GM12878 (cell line): ENCODE data around the gene RHOB. TPM values are rescaled to one million over a fixed set of nuclear protein-coding genes. Genes with fewer than 3 reads are reported as not detected.

ENCODE experiments used
- ATAC-seq: fragments of 200-7000 bp; cut with Tn5 transposase; 3 replicates; pipeline ENCODE4 v1.9.1; 2020; ENCODE audit warnings: mild to moderate bottlenecking, moderate library complexity
- BruUV-seq: library from RNA; stranded (reverse); fragments of 400-500 nt; replicated peaks from 2 replicates; lab custom pipeline; 2021; lab: Mats Ljungman, UMichigan
- CTCF ChIA-PET: fragments of 300-600 bp; sonication (Branson Sonifier 250); formaldehyde crosslinking; extraction: SDS; loops from one replicate; lab custom pipeline; 2021; ENCODE audit warnings: inconsistent platforms; lab: Yijun Ruan, JAX
- POLR2A ChIA-PET: fragments of 350-600 bp; formaldehyde crosslinking; extraction: SDS; loops from one replicate; lab custom pipeline; 2021; ENCODE audit warnings: inconsistent platforms; lab: Charles Lee
- RAD21 ChIA-PET: fragments of 300-600 bp; sonication (Branson Sonifier 250); formaldehyde crosslinking; loops from one replicate; lab custom pipeline; 2023; ENCODE audit warnings: antibody characterized with exemption; ENCODE audit not compliant: unreplicated experiment; lab: Charles Lee
- SMC1A ChIA-PET: fragments of 300-600 bp; sonication (Branson Sonifier 250); formaldehyde crosslinking; loops from one replicate; lab custom pipeline; 2023; ENCODE audit not compliant: unreplicated experiment, uncharacterized antibody; lab: Charles Lee
- DNase-seq: peaks from one replicate; pipeline ENCODE4 v3.0.0-alpha.2; 2011; ENCODE audit warnings: low read depth, low spot score
- FAIRE-seq: peaks from 3 replicates; lab custom pipeline; 2011; peaks lifted over from hg19 to GRCh38; lab: Jason Lieb, UNC
- H2AFZ ChIP-seq: 2 replicates; pipeline ENCODE4 v1.6.0; 2011; ENCODE audit warnings: low read depth, low read length, control low read depth; ENCODE audit not compliant: control insufficient read depth
- H3K27ac ChIP-seq: 2 replicates; pipeline ENCODE4 v1.5.1; 2011; ENCODE audit warnings: control low read depth; ENCODE audit not compliant: control insufficient read depth, insufficient read depth
- H3K27me3 ChIP-seq, 2 experiments: replicated peaks in 1 of 2; 2 replicates each; pipeline versions ENCODE4 v1.6.0 to v1.6.1; 2011; ENCODE audit warnings: low read length in 1 of 2; ENCODE audit not compliant: control insufficient read depth in 2 of 2, insufficient read depth in 2 of 2
- H3K36me3 ChIP-seq, 2 experiments: 2 replicates each; pipeline ENCODE4 v1.5.1; 2011; ENCODE audit warnings: low read length in 1 of 2; ENCODE audit not compliant: control insufficient read depth in 2 of 2, insufficient read depth in 2 of 2
- H3K4me1 ChIP-seq: 2 replicates; pipeline ENCODE4 v1.6.1; 2011; ENCODE audit warnings: mild to moderate bottlenecking, low read length, moderate library complexity, mixed read lengths; ENCODE audit not compliant: control insufficient read depth, insufficient read depth
- H3K4me2 ChIP-seq: 2 replicates; pipeline ENCODE4 v1.6.0; 2011; ENCODE audit warnings: control low read depth; ENCODE audit not compliant: control insufficient read depth, insufficient read depth
- H3K4me3 ChIP-seq: fragments of 200-600 bp; sonication (generic); 2 replicates; pipeline ENCODE4 v1.5.1; 2016
- H3K79me2 ChIP-seq: 2 replicates; pipeline ENCODE4 v1.6.0; 2011; ENCODE audit warnings: low read length; ENCODE audit not compliant: control insufficient read depth, insufficient read depth
- H3K9ac ChIP-seq: 2 replicates; pipeline ENCODE4 v1.8.0; 2011; ENCODE audit warnings: low read length, control low read depth, mixed read lengths; ENCODE audit not compliant: control insufficient read depth, insufficient read depth
- H3K9me3 ChIP-seq: replicated peaks from 3 replicates; pipeline ENCODE4 v1.5.1; 2011; ENCODE audit warnings: mild to moderate bottlenecking, low read length; ENCODE audit not compliant: control insufficient read depth, insufficient read depth
- H4K20me1 ChIP-seq: 2 replicates; pipeline ENCODE4 v1.6.0; 2011; ENCODE audit not compliant: control insufficient read depth, insufficient read depth
- CBX3 ChIP-seq: fragments of 200-600 bp; sonication (generic); IDR thresholded peaks from 2 replicates; pipeline ENCODE4 v1.6.1; 2016; ENCODE audit warnings: low read depth, borderline replicate concordance
- E2F4 ChIP-seq: IDR thresholded peaks from 2 replicates; pipeline ENCODE4 v1.6.1; 2012; ENCODE audit warnings: low read depth, low read length, improper control_type of control experiment
- EGR1 ChIP-seq, 2 experiments: IDR thresholded peaks; 1 replicate in 1 of 2; 2 replicates in 1 of 2; pipeline ENCODE4 v1.6.1; 2011 to 2012; ENCODE audit warnings: low read depth in 2 of 2, low read length in 2 of 2, borderline replicate concordance in 1 of 2, mild to moderate bottlenecking in 1 of 2, moderate library complexity in 1 of 2
- FOXK2 ChIP-seq: fragments of 450-650 bp; IDR thresholded peaks from 2 replicates; pipeline ENCODE4 v1.6.1; 2017; ENCODE audit warnings: mild to moderate bottlenecking, moderate library complexity
- FOXM1 ChIP-seq: IDR thresholded peaks from 2 replicates; pipeline ENCODE4 v1.6.1; 2012; ENCODE audit warnings: low read depth, mild to moderate bottlenecking, inconsistent platforms, low read length, moderate library complexity
- IRF4 ChIP-seq: IDR thresholded peaks from 2 replicates; pipeline ENCODE4 v1.6.1; 2011; ENCODE audit warnings: low read depth, low read length
- MTA3 ChIP-seq: IDR thresholded peaks from 2 replicates; pipeline ENCODE4 v1.6.1; 2012; ENCODE audit warnings: low read length, inconsistent platforms, borderline replicate concordance
- RAD21 ChIP-seq: IDR thresholded peaks from 2 replicates; pipeline ENCODE4 v1.6.1; 2011; ENCODE audit warnings: mild to moderate bottlenecking, low read depth, low read length, moderate library complexity; ENCODE audit not compliant: insufficient read depth
- RB1 ChIP-seq: fragments of 450-650 bp; formaldehyde crosslinking; IDR thresholded peaks from 2 replicates; pipeline ENCODE4 v1.6.1; 2017; ENCODE audit warnings: mild to moderate bottlenecking, borderline replicate concordance
- SIN3A ChIP-seq: IDR thresholded peaks from 2 replicates; pipeline ENCODE4 v1.6.1; 2012; ENCODE audit warnings: low read depth, low read length, improper control_type of control experiment
- SMARCA5 ChIP-seq: fragments of 450-650 bp; IDR thresholded peaks from 2 replicates; pipeline ENCODE4 v1.6.1; 2017; ENCODE audit warnings: mild to moderate bottlenecking
- SMC3 ChIP-seq: IDR thresholded peaks from 2 replicates; pipeline ENCODE4 v1.6.1; 2011; ENCODE audit warnings: low read length, improper control_type of control experiment, borderline replicate concordance
- SPI1 ChIP-seq: IDR thresholded peaks from 2 replicates; pipeline ENCODE4 v1.6.1; 2011; ENCODE audit warnings: low read depth, mild to moderate bottlenecking, low read length, moderate library complexity, borderline replicate concordance; ENCODE audit not compliant: insufficient read depth
- WRNIP1 ChIP-seq: IDR thresholded peaks from 2 replicates; pipeline ENCODE4 v1.6.1; 2011; ENCODE audit warnings: low read depth, low read length, improper control_type of control experiment, borderline replicate concordance
- YY1 ChIP-seq: IDR thresholded peaks from 2 replicates; pipeline ENCODE4 v1.6.1; 2011; ENCODE audit warnings: low read depth, mild to moderate bottlenecking, low read length
- ZSCAN29 ChIP-seq: fragments of 450-650 bp; IDR thresholded peaks from 2 replicates; pipeline ENCODE4 v1.6.1; 2017; ENCODE audit warnings: mild to moderate bottlenecking, moderate library complexity
- WGBS: methylation state at CpG from one replicate; pipeline ENCODE4 v1.1.6; 2016; ENCODE audit warnings: low lambda C conversion rate; ENCODE audit not compliant: insufficient replicate concordance, insufficient coverage; ENCODE audit errors: missing lambda C conversion rate; 5-methylcytosine and 5-hydroxymethylcytosine counted together
- in situ Hi-C: fragments of 300-500 bp; cut with MboI; formaldehyde crosslinking; loops from 9 replicates; pipeline ENCODE4 v1.14.3; 2018; ENCODE audit warnings: mixed read lengths
- intact Hi-C: fragments of 100-400 bp; cut with micrococcal nuclease; formaldehyde crosslinking; loops from one replicate; pipeline ENCODE4 v1.14.2; 2022; ENCODE audit not compliant: unreplicated experiment
- polyA plus RNA-seq, 11 experiments: library from polyadenylated mRNA; depleted of rRNA in 4 of 11; unstranded in 6 of 11; stranded (reverse) in 5 of 11; fragments of >200 nt; fragmentation: Nextera tagmentation in 4 of 11; fragmentation: Illumina TruSeq in 1 of 11; extraction: Ambion mirVana in 4 of 11; extraction: Trizol in 1 of 11; gene quantifications; 1 replicate in 1 of 11; 2 replicates in 10 of 11; pipeline versions ENCODE4 v1.2.1 to v1.2.3, GENCODE V29; 2011 to 2016; ENCODE audit warnings: inconsistent platforms in 2 of 11, missing spikeins in 2 of 11, low read depth in 1 of 11
- total RNA-seq, 4 experiments: library from RNA; depleted of rRNA in 3 of 4; stranded (reverse); fragments of >200 nt in 3 of 4; fragmentation: Illumina TruSeq in 1 of 4; extraction: Trizol in 1 of 4; gene quantifications; 2 replicates each; pipeline versions ENCODE4 v1.2.1 to v1.2.3, GENCODE V29; 2013 to 2021
- TF ChIP-seq, protein P1 (sequence below): fragments of 450-650 bp; formaldehyde crosslinking; IDR thresholded peaks from 2 replicates; pipeline ENCODE4 v1.4.0; 2022; ENCODE audit warnings: mild to moderate bottlenecking, moderate library complexity
- TF ChIP-seq, protein P2 (sequence below), 3 experiments: IDR thresholded peaks in 2 of 3; conservative IDR thresholded peaks in 1 of 3; 2 replicates each; pipeline ENCODE4 v1.5.1; 2011; ENCODE audit warnings: low read depth in 3 of 3, low read length in 3 of 3, mild to moderate bottlenecking in 3 of 3, control low read depth in 2 of 3, moderate library complexity in 2 of 3, inconsistent platforms in 1 of 3, mixed read lengths in 1 of 3; ENCODE audit not compliant: control insufficient read depth in 2 of 3, insufficient read depth in 1 of 3; ENCODE audit errors: extremely low read depth in 1 of 3

The RHOB gene
- total and polyA plus RNA-seq, 10 of the 15 experiments (the other 5 are each of a cell fraction or from before 2014, with no cell fraction given): 0.03 to 4.5 (median 1.2) TPM

GRCh38 chr2:20411361-20411894, 35.4 kb upstream of the RHOB start:
- FAIRE-seq: peak; percentile 99
- ChIA-PET SMC1A (interaction anchor here (0.5 to 6.1 kb wide), 24 partner anchors 8 to 250 kb away, joined by 3 to 46 read pairs (median 5); partner anchors contain the start of genes HS1BP3 and RHOB), RAD21 (interaction anchor here (0.7 to 5.4 kb wide), 28 partner anchors 8 to 351 kb away, joined by 3 to 44 read pairs (median 5); partner anchors contain the start of genes HS1BP3 and RHOB), POLR2A (interaction anchor here (1.6 kb wide), 1 partner anchor 13 kb away, joined by 4 read pairs; no protein-coding TSS in a partner anchor), CTCF (interaction anchor here (0.5 to 7.0 kb wide), 47 partner anchors 9 to 552 kb away, joined by 3 to 148 read pairs (median 4); partner anchors contain the start of genes HS1BP3 and RHOB)
- intact Hi-C loops: loop anchor here (1.0 kb wide), 1 partner anchor 231 kb away; no protein-coding TSS in a partner anchor
- no peak overlapping the region for H3K27ac ChIP-seq
- no peak overlapping the region for H3K4me2 ChIP-seq
- no peak overlapping the region for H3K9ac ChIP-seq
- DNase-seq: no peak
- ATAC-seq: peak; percentile 100
- in situ Hi-C loops: no loop called here
- H3K27me3 ChIP-seq: no peaks in the 10 kb centered on the region
- H2AFZ ChIP-seq: no peak overlapping the region
- no peaks in the 10 kb centered on the region for H4K20me1 ChIP-seq
- no peaks in the 10 kb centered on the region for H3K36me3 ChIP-seq
- no peaks in the 10 kb centered on the region for H3K4me1 ChIP-seq
- H3K9me3 ChIP-seq: peaks cover 8% of the 10 kb centered on the region; the same call in 2 of the 3 replicates
- H3K79me2 ChIP-seq: no peaks in the 10 kb centered on the region
- H3K4me3 ChIP-seq: no peak overlapping the region
- 2% methylated on average over 3 of the region's 3 CpGs for WGBS
- no TSS peak for BruUV-seq
- TF ChIP-seq, protein P1, sequence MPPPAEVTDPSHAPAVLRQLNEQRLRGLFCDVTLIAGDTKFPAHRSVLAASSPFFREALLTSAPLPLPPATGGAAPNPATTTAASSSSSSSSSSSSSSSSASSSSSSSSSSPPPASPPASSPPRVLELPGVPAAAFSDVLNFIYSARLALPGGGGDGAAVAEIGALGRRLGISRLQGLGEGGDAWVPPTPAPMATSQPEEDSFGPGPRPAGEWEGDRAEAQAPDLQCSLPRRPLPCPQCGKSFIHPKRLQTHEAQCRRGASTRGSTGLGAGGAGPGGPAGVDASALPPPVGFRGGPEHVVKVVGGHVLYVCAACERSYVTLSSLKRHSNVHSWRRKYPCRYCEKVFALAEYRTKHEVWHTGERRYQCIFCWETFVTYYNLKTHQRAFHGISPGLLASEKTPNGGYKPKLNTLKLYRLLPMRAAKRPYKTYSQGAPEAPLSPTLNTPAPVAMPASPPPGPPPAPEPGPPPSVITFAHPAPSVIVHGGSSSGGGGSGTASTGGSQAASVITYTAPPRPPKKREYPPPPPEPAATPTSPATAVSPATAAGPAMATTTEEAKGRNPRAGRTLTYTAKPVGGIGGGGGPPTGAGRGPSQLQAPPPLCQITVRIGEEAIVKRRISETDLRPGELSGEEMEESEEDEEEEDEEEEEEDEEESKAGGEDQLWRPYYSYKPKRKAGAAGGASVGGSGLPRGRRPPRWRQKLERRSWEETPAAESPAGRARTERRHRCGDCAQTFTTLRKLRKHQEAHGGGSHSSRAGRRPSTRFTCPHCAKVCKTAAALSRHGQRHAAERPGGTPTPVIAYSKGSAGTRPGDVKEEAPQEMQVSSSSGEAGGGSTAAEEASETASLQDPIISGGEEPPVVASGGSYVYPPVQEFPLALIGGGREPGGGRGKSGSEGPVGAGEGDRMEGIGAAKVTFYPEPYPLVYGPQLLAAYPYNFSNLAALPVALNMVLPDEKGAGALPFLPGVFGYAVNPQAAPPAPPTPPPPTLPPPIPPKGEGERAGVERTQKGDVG (CRISPR knock-in tag): no peak
- no peak for TF ChIP-seq SIN3A
- no peak for TF ChIP-seq CBX3
- TF ChIP-seq ZSCAN29: no peak
- 0 out of 2 replicates have a peak, but pooled peaks have one; percentile 41 for TF ChIP-seq IRF4
- TF ChIP-seq RAD21: peak; percentile 80
- peak; percentile 62 for TF ChIP-seq SMARCA5
- TF ChIP-seq FOXK2: 0 out of 2 replicates have a peak, but pooled peaks have one; percentile 16
- no peak for TF ChIP-seq MTA3
- 0 out of 2 replicates have a peak, but pooled peaks have one; percentile 61 for TF ChIP-seq RB1
- TF ChIP-seq FOXM1: no peak
- TF ChIP-seq, protein P2, sequence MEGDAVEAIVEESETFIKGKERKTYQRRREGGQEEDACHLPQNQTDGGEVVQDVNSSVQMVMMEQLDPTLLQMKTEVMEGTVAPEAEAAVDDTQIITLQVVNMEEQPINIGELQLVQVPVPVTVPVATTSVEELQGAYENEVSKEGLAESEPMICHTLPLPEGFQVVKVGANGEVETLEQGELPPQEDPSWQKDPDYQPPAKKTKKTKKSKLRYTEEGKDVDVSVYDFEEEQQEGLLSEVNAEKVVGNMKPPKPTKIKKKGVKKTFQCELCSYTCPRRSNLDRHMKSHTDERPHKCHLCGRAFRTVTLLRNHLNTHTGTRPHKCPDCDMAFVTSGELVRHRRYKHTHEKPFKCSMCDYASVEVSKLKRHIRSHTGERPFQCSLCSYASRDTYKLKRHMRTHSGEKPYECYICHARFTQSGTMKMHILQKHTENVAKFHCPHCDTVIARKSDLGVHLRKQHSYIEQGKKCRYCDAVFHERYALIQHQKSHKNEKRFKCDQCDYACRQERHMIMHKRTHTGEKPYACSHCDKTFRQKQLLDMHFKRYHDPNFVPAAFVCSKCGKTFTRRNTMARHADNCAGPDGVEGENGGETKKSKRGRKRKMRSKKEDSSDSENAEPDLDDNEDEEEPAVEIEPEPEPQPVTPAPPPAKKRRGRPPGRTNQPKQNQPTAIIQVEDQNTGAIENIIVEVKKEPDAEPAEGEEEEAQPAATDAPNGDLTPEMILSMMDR (IDR thresholded peaks at IDR 0.05 in 2 of 3, conservative IDR thresholded peaks at IDR 0.05 in 1 of 3; ENCODE audit: control insufficient read depth in 2 of 3, extremely low read depth in 1 of 3, insufficient read depth in 1 of 3, low read depth in 3 of 3, low read length in 3 of 3): peak; percentile 84 to 94 (median 92)
- 0 out of 2 replicates have a peak, but pooled peaks have one; percentile 48 for TF ChIP-seq WRNIP1
- TF ChIP-seq SMC3: peak; percentile 85
- TF ChIP-seq EGR1 (IDR thresholded peaks at IDR 0.05; ENCODE audit: borderline replicate concordance in 1 of 2, low read depth in 2 of 2, low read length in 2 of 2): no peak
- TF ChIP-seq E2F4: no peak
- peak; percentile 76 for TF ChIP-seq YY1
- peak; percentile 39; the same call in 1 of the 2 replicates for TF ChIP-seq SPI1
